ENCODE results near the gene STX16.

- TF ChIP-seq, protein P1, sequence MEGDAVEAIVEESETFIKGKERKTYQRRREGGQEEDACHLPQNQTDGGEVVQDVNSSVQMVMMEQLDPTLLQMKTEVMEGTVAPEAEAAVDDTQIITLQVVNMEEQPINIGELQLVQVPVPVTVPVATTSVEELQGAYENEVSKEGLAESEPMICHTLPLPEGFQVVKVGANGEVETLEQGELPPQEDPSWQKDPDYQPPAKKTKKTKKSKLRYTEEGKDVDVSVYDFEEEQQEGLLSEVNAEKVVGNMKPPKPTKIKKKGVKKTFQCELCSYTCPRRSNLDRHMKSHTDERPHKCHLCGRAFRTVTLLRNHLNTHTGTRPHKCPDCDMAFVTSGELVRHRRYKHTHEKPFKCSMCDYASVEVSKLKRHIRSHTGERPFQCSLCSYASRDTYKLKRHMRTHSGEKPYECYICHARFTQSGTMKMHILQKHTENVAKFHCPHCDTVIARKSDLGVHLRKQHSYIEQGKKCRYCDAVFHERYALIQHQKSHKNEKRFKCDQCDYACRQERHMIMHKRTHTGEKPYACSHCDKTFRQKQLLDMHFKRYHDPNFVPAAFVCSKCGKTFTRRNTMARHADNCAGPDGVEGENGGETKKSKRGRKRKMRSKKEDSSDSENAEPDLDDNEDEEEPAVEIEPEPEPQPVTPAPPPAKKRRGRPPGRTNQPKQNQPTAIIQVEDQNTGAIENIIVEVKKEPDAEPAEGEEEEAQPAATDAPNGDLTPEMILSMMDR (IDR thresholded peaks at IDR 0.05) = no peak
- TF ChIP-seq EZH2 (IDR thresholded peaks at IDR 0.05; ENCODE audit: borderline replicate concordance, insufficient read depth, low read depth, low read length, poor library complexity, severe bottlenecking) = no peak
These were observed 42.1 kb upstream of the STX16 start for GRCh38 chr20:58609026-58609425.

All from B cell (primary cell).